Panc1 (cell line): ENCODE measurements around the gene CSF1. TPM values are rescaled to one million over a fixed set of nuclear protein-coding genes. Genes with fewer than 3 reads are reported as not detected.

Experiments used
- ATAC-seq: fragments of 200-7000 bp; cut with Tn5 transposase; 2 replicates; pipeline ENCODE4 v1.9.1; 2020; ENCODE audit warnings: mild to moderate bottlenecking, moderate library complexity
- BruUV-seq: library from RNA; stranded (reverse); fragments of 400-500 nt; replicated peaks from 2 replicates; lab custom pipeline; 2021; lab: Mats Ljungman, UMichigan
- CTCF ChIA-PET: fragments of 300-600 bp; sonication (Branson Sonifier 250); formaldehyde crosslinking; loops from one replicate; lab custom pipeline; 2022; ENCODE audit warnings: antibody characterized with exemption; lab: Charles Lee
- POLR2A ChIA-PET: fragments of 300-600 bp; sonication (Branson Sonifier 250); formaldehyde crosslinking; loops from one replicate; lab custom pipeline; 2022; ENCODE audit warnings: antibody characterized with exemption; lab: Charles Lee
- DNase-seq: peaks from one replicate; pipeline ENCODE4 v3.0.0-alpha.2; 2010; ENCODE audit warnings: low read depth, low spot score
- H3K27ac ChIP-seq: 2 replicates; pipeline ENCODE4 v1.5.1; 2011; ENCODE audit warnings: mild to moderate bottlenecking, low read length, inconsistent platforms
- H3K27me3 ChIP-seq: fragments of 200-500 bp; sonication (Bioruptor generic); 2 replicates; pipeline ENCODE4 v1.6.0; 2014; ENCODE audit warnings: low read length, inconsistent platforms; ENCODE audit not compliant: control insufficient read depth, insufficient read depth
- H3K36me3 ChIP-seq: fragments of 200-500 bp; sonication (Bioruptor generic); 2 replicates; pipeline ENCODE4 v1.5.1; 2014; ENCODE audit warnings: inconsistent platforms, mild to moderate bottlenecking, low read length, moderate library complexity; ENCODE audit not compliant: control insufficient read depth, insufficient read depth
- H3K4me1 ChIP-seq: 2 replicates; pipeline ENCODE4 v1.5.1; 2011; ENCODE audit warnings: inconsistent platforms, mild to moderate bottlenecking, low read length, moderate library complexity; ENCODE audit not compliant: control insufficient read depth, insufficient read depth
- H3K4me3 ChIP-seq, 2 experiments: 2 replicates each; pipeline ENCODE4 v1.5.1; 2011 to 2012; ENCODE audit warnings: low read depth in 2 of 2, low read length in 2 of 2, mild to moderate bottlenecking in 2 of 2, inconsistent platforms in 1 of 2, moderate library complexity in 1 of 2
- H3K9me3 ChIP-seq: fragments of 200-500 bp; sonication (Bioruptor generic); 2 replicates; pipeline ENCODE4 v1.5.1; 2014; ENCODE audit warnings: low read depth, mild to moderate bottlenecking, inconsistent platforms, low read length, moderate library complexity; ENCODE audit not compliant: control insufficient read depth, insufficient read depth
- POLR2AphosphoS5 ChIP-seq: IDR thresholded peaks from 2 replicates; pipeline ENCODE4 v1.6.1; 2012; ENCODE audit warnings: mild to moderate bottlenecking, low read depth, low read length, moderate library complexity
- SIN3A ChIP-seq: IDR thresholded peaks from 2 replicates; pipeline ENCODE4 v1.6.1; 2012; ENCODE audit warnings: low read depth, mild to moderate bottlenecking, low read length, moderate library complexity, borderline replicate concordance; ENCODE audit not compliant: insufficient read depth
- TCF7L2 ChIP-seq: IDR thresholded peaks from 2 replicates; pipeline ENCODE4 v1.6.1; 2011; ENCODE audit warnings: mild to moderate bottlenecking, low read depth, low read length, inconsistent platforms
- in situ Hi-C: cut with HindIII; loops from 2 replicates; pipeline ENCODE4 v1.10.0; 2016; ENCODE audit warnings: low sequenced_read_pairs, low pct_unique_long_range_greater_than_20kb
- intact Hi-C: fragments of 100-400 bp; cut with micrococcal nuclease; formaldehyde crosslinking; loops from one replicate; pipeline ENCODE4 v1.10.0; 2022; ENCODE audit not compliant: unreplicated experiment
- total RNA-seq: library from RNA; stranded (reverse); gene quantifications from one replicate; pipeline ENCODE4 v1.2.1, GENCODE V29; 2021; ENCODE audit not compliant: unreplicated experiment
- TF ChIP-seq, protein P1 (sequence below): fragments of 450-650 bp; IDR thresholded peaks from 2 replicates; pipeline ENCODE4 v1.5.1; 2017; ENCODE audit warnings: mild to moderate bottlenecking
- TF ChIP-seq, protein P2 (sequence below), 2 experiments: IDR thresholded peaks; 2 replicates each; pipeline ENCODE4 v1.6.1; 2011 to 2012; ENCODE audit warnings: low read depth in 2 of 2, control low read depth in 1 of 2, low read length in 1 of 2, mild to moderate bottlenecking in 1 of 2, moderate library complexity in 1 of 2; ENCODE audit not compliant: insufficient read depth in 1 of 2

CSF1 gene
- total RNA-seq, 1 experiment from 2014 or later, result 217 TPM

DNA sequence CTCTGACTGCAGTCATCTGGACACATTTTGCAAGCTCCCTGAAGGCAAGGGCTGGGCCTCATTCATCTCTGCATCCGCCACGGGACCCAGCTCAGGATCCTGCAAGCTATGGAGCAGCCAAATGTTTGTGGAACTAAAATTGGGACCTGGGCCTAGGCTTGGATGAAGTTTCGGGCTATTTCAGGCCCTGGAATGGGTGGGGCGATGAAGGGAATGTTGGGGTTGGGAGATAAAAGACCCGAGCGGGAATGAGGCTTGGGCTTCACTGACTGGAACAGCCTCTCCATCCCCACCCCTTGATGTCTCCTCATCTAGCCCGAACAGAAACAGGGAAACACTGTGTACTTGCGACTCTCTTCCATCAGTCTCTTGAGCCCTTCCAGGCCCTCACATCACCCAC is 66.6 kb downstream of the CSF1 start:
- CTCF ChIA-PET, result no interaction called here
- ATAC-seq (no peak), DNase-seq (no peak)
- H3K4me1 ChIP-seq, result peaks cover 37% of the 10 kb centered on the region
- H3K27ac ChIP-seq, result peak overlapping the region; percentile 95
- H3K9me3 ChIP-seq, result no peaks in the 10 kb centered on the region
- TF ChIP-seq SIN3A (no peak), POLR2AphosphoS5 (no peak), TCF7L2 (no peak)
- TF ChIP-seq, protein P1, sequence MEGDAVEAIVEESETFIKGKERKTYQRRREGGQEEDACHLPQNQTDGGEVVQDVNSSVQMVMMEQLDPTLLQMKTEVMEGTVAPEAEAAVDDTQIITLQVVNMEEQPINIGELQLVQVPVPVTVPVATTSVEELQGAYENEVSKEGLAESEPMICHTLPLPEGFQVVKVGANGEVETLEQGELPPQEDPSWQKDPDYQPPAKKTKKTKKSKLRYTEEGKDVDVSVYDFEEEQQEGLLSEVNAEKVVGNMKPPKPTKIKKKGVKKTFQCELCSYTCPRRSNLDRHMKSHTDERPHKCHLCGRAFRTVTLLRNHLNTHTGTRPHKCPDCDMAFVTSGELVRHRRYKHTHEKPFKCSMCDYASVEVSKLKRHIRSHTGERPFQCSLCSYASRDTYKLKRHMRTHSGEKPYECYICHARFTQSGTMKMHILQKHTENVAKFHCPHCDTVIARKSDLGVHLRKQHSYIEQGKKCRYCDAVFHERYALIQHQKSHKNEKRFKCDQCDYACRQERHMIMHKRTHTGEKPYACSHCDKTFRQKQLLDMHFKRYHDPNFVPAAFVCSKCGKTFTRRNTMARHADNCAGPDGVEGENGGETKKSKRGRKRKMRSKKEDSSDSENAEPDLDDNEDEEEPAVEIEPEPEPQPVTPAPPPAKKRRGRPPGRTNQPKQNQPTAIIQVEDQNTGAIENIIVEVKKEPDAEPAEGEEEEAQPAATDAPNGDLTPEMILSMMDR, result no peak
- TF ChIP-seq, protein P2, sequence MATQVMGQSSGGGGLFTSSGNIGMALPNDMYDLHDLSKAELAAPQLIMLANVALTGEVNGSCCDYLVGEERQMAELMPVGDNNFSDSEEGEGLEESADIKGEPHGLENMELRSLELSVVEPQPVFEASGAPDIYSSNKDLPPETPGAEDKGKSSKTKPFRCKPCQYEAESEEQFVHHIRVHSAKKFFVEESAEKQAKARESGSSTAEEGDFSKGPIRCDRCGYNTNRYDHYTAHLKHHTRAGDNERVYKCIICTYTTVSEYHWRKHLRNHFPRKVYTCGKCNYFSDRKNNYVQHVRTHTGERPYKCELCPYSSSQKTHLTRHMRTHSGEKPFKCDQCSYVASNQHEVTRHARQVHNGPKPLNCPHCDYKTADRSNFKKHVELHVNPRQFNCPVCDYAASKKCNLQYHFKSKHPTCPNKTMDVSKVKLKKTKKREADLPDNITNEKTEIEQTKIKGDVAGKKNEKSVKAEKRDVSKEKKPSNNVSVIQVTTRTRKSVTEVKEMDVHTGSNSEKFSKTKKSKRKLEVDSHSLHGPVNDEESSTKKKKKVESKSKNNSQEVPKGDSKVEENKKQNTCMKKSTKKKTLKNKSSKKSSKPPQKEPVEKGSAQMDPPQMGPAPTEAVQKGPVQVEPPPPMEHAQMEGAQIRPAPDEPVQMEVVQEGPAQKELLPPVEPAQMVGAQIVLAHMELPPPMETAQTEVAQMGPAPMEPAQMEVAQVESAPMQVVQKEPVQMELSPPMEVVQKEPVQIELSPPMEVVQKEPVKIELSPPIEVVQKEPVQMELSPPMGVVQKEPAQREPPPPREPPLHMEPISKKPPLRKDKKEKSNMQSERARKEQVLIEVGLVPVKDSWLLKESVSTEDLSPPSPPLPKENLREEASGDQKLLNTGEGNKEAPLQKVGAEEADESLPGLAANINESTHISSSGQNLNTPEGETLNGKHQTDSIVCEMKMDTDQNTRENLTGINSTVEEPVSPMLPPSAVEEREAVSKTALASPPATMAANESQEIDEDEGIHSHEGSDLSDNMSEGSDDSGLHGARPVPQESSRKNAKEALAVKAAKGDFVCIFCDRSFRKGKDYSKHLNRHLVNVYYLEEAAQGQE (IDR thresholded peaks at IDR 0.05; ENCODE audit: insufficient read depth in 1 of 2, low read depth in 2 of 2, low read length in 1 of 2), result no peak
- no TSS peak for BruUV-seq
- in situ Hi-C loops, result no loop called here
- H3K36me3 ChIP-seq, result no peaks in the 10 kb centered on the region
- H3K27me3 ChIP-seq, result no peaks in the 10 kb centered on the region
- POLR2A ChIA-PET, result no interaction called here
- intact Hi-C loops, result no loop called here
- H3K4me3 ChIP-seq, result no peak overlapping the region

DNA sequence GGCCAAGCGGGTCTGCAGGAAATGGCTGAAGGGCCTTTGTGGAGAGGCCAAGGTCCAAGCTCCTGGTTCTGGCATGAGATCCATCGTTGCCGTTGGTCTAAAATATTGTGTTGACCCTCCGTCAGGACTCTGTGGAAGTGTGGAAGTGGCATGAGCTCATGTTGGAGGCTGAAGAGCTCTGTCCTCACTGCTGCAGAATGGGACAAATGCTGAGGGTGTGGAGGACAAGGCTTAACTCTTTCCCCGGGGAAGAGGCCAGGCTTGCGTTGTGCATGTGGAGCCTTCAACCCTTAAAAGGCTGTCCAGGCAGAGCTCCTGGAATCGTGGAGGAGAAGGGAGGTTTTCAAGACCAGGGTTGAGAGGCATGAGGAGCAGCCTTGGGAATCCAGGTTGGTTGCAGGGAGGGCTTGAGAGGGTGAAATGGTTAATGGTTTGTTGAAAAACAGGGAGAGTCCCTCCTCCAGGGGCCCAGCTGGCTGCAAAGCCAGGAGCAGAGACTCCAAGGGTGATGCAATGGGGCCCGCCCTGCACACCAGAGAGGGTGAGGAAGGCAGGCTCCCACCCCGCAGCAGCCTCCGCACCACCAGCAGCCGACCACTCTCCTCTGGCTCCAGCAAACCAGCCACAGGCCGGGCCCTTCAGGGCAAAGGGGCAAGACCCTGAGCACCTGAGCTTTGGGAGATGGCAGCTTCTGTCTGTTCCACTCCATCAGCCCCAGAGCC is 67.2 kb downstream of the CSF1 start:
- Histone ChIP-seq H3K27ac (peak overlapping the region; percentile 95), H3K27me3 (no peaks in the 10 kb centered on the region), H3K36me3 (no peaks in the 10 kb centered on the region), H3K4me1 (peaks cover 43% of the 10 kb centered on the region), H3K4me3 (no peak overlapping the region), H3K9me3 (no peaks in the 10 kb centered on the region)
- in situ Hi-C loops, result no loop called here
- no peak for ATAC-seq
- TF ChIP-seq TCF7L2 (no peak), SIN3A (no peak), POLR2AphosphoS5 (no peak)
- TF ChIP-seq, protein P1, result no peak
- TF ChIP-seq, protein P2 (IDR thresholded peaks at IDR 0.05; ENCODE audit: insufficient read depth in 1 of 2, low read depth in 2 of 2, low read length in 1 of 2), result no peak
- no peak for DNase-seq
- CTCF ChIA-PET, result no interaction called here
- POLR2A ChIA-PET, result no interaction called here
- intact Hi-C loops, result no loop called here
- BruUV-seq, result no TSS peak
